Ramos (cell line): ENCODE data around the gene L3HYPDH.
"Not testable (repeated sequence)": the region's sequence is repeated elsewhere in the genome, so short reads cannot be mapped to it uniquely, and the experiment has no call there.

Experiments
- in situ Hi-C: fragments of 300-500 bp; cut with MboI; formaldehyde crosslinking; loops from one replicate; pipeline ENCODE4 v1.14.3; 2022; ENCODE audit warnings: low sequenced_read_pairs; ENCODE audit not compliant: unreplicated experiment

The L3HYPDH gene

GRCh38 chr14:59481407-59481806 lies 2.8 kb downstream of the L3HYPDH start:
- in situ Hi-C loops = loop anchor here (25.0 kb wide), 1 partner anchor 681 kb away; the partner anchor contains the start of gene DHRS7

GRCh38 chr14:59480166-59480565 lies 4.0 kb downstream of the L3HYPDH start:
- in situ Hi-C loops = loop anchor here (25.0 kb wide), 1 partner anchor 682 kb away; the partner anchor contains the start of gene DHRS7

DNA sequence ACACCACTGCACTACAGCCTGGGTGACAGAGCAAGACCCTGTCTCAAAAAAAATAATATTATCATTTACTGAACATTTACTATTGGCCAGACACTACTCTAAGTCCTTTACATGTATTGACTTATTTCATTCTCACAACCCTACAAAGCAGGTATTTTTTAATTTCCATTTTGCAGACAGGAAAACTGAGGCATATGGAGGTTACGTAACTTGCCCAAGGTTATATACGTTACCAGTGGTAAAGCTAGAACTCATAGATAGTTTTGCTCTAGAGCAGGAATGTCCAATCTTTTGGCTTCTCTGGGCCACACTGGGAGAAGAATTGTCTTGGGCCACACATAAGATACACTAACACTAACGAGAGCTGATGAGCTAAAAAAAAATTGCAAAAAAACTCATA lies 5.7 kb downstream of the L3HYPDH start:
- in situ Hi-C loops = loop anchor here (25.0 kb wide), 1 partner anchor 684 kb away; the partner anchor contains the start of gene DHRS7

DNA sequence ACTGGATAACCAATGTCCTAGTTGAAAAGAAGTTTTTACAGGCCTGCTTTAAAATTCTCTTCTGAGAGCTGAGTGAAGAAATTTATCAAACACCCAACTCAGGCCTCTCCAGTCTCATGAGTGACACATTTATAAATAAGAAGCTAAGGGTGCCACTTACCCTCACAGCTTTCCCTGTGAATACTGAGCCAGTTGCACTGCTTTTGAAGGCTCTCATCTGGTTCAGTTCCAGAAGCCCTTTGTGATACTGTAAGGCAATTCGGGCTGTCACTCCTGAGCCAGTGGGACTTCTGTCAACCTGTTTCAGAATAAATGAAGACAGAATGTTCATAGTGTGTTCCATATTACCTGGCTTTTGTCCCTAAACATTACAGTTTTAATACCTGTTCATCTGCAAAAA lies 8.5 kb downstream of the L3HYPDH start:
- in situ Hi-C loops = loop anchor here (25.0 kb wide), 1 partner anchor 687 kb away; the partner anchor contains the start of gene DHRS7

- in situ Hi-C loops = no loop called here
These were observed 10.0 kb downstream of the L3HYPDH start for GRCh38 chr14:59474172-59474571.

- in situ Hi-C loops = no loop called here
These were observed 18.7 kb downstream of the L3HYPDH start, which contains the start of gene GPR135 for GRCh38 chr14:59465316-59466135. Gene GPR135 (minus strand): TSS chr14:59465380. CDS start chr14:59465226, 154 bp downstream.

DNA sequence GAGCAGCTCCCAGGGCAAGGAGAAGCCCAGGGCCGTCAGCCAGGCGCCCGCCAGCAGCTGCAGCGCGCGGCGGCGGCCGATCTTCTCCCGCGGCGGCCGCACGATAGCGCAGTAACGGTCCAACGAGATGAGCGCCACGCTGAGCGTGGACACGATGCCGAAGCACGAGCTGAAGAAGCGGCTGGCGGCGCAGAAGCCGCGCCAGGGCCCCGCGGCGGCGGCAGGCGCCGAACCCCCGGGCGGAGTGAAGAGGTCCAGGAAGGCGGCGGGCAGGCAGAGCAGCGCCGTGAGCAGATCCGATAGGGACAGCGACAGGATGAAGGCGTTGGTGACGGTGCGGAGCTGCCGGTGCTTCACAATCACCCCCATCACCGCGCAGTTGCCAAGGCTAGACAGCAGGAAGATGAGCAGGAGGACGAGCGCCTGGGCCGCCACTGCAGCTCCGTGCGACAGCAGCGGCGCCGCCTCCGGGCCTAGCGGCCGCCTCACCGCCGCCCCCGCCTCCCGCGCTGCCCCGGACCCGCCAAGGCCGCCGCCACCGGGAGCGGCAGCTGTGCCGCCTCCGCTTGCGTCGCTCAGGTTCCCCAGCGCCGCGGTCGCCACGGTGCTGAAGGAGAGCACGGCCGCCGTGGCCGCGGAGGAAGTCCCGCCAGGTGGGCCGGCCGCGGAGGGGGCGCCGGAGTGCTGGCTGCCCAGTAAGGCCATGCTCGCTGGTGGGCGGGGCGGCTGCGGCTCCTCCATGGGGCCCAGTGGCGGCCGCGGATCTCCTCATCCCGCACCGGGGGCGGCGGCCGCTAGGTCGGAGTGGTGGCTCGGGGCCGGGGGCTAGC lies 19.5 kb downstream of the L3HYPDH start:
- in situ Hi-C loops = no loop called here

DNA sequence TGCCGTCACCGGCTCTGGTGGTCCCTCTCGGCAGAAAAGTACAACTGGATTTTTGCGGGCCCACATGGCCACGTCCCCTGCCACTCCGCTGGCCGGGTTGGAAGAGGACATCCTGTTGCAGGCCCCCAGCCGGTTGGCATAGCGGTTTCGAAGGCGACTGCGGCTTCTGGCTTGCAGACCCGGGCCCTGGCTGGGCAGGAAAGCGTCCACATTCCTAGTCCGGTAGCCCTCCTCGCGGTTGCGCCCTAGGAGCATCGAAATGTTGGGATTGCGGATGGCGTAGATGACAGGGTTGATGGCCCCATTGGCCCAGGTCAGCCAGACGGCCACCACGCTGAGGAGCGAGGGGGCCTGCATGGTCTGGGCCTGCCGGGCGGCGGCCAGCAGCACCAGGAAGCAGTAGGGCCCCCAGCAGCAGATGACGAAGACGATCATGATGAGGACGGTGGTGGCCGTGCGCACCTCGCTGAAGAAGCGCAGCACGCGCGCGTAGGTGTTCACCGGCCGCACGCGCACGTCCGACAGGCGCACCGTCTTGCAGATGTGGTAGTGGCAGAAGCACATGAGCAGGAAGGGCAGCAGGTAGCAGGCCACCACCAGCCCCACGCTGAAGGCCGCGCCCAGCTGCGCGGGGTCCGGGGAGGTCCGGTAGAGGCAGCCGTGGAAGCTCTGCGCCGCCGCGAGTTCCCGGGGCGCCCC lies 20.3 kb downstream of the L3HYPDH start:
- in situ Hi-C loops = no loop called here

DNA sequence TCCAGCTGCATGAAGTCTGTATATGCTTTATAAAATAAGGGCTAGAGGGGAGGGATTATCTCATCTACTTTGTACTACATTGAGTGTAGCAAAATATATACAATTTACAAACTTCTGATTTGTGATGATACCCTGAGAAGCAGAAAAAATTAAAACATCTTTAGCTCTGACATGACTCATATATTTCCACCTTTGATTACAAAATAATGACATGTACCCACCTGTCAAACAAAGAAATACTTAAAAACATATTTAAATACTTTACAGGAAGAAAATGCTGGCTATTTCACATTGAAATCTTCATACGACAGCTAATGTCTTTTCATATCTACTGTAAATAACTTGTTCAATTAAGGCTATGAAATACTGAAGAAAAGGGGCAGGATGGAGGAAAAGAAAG lies 22.3 kb downstream of the L3HYPDH start:
- in situ Hi-C loops = no loop called here

- in situ Hi-C loops = no loop called here
These were observed 23.8 kb downstream of the L3HYPDH start for GRCh38 chr14:59460378-59460777.

- in situ Hi-C loops = no loop called here
These were observed 25.7 kb downstream of the L3HYPDH start for GRCh38 chr14:59458486-59458885.

DNA sequence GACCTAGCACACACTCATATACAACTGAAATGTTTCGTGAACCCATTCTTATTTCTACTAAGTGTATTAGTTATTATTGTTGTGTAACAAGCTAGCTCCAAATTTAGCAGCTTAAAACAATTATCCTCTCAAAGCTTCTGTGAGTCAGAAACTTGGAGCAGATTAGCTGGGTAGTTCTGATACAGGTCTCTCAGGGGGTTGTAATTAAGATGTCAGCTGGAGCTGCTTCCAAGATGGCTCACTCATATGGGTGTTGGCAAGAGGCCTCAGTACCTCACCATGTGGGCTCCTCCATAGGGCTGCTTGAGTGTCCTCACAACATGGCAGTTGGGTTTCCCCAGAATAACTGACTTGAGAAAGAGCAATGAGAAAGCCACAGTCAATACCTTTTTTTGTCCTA lies 28.8 kb downstream of the L3HYPDH start:
- in situ Hi-C loops = no loop called here

DNA sequence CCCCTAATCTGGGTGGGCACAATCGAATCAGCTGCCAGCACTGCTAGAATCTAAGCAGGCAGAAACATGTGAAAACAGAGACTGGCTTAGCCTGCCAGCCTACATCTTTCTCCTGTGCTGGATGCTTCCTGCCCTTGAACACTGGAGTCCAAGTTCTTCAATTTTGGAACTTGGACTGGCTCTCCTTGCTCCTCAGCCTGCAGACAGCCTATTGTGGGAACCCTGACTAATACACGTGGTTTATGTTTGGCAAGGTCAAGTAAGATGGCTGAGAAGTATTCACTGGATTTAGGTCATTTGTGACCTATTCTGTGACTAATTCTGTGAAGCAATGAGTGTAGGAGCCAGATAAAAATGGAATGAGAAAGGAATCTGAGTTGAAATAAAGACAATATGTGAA lies 30.1 kb downstream of the L3HYPDH start:
- in situ Hi-C loops = no loop called here

DNA sequence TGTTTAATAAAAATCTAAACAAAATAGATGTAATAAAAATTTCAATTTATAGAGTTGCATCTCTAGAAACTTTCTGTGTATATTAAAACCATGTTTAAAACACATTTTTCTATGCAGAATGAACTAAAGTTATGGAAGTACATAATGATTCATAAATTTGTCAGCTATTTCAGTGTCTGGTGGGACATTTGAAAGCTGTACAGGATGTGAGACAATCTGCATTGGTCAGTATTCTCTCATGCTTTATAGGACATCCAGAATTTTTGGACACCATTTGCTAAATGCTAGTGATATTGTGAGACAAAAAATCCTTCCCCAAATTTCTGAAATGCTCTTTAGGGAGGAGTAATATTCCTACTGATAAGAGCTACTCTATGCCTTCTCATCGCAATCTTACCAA lies 32.4 kb downstream of the L3HYPDH start:
- in situ Hi-C loops = no loop called here

DNA sequence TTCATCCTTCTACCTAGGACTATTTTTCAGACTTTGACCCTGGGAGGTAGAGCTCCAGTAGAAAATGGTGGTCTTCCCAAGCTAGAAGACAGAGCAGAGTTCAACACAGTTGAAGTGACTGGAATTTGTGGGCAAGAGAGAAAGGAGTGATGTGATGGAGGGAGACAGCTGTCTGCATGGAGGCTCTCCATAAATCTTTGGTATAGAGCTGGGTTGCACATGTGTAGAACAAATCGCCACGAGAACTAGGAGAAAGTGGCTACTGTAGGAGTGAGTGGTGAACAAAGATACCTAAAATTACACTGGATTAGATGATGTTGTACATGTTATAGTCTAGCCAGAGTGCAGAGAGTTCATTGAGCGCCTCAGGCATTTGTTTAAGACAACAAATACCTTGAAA lies 33.5 kb downstream of the L3HYPDH start:
- in situ Hi-C loops = no loop called here

DNA sequence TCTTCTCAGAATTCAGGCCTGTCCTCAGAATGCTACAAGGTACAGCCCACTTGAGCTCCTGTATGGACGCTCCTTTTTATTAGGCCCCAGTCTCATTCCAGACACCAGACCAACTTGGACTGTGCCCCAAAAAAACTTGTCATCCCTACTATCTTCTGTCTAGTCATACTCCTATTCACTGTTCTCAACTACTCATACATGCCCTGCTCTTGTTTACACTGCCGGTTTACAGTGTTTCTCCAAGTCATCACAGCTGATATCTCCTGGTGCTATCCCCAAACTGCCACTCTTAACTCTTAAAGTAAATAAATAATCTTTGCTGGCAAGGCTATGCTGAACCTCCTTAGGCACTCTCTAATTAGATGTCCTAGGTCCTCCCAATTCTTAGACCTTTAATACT lies 35.5 kb downstream of the L3HYPDH start:
- in situ Hi-C loops = not testable (repeated sequence)

DNA sequence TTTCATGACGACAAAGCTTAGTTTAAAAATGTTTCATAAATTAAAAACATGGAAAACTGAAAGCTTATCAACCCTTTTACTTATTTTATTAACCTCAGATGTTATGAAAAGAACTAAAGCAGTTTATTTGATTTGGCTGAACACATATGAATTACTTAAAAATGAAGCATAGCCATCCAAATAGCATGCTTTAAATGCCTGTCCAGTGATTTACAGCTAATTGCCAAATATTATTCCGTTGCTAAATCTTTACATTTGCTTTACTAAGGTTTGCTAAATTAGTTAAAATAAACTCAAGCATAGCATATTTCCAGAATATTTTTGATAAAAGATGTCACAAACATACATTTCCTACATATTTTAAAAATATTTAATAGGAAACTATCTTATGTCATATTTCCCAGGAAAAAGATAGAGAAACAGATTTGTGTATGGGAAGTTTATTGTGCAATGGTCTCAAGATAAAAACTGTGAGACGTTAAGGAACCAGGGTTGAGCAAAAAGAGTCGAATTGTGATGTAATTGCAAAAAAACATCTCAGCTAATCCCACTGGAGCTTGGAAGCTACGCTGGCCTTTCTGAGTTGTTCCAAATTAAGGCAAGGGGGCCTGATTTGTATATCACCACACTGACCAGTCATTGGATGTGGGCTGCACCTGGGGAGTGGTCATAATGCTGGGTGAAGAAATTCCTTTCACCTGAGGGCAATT lies 44.8 kb downstream of the L3HYPDH start:
- in situ Hi-C loops = no loop called here

- in situ Hi-C loops = no loop called here
These were observed 46.0 kb downstream of the L3HYPDH start for GRCh38 chr14:59438195-59438647.

DNA sequence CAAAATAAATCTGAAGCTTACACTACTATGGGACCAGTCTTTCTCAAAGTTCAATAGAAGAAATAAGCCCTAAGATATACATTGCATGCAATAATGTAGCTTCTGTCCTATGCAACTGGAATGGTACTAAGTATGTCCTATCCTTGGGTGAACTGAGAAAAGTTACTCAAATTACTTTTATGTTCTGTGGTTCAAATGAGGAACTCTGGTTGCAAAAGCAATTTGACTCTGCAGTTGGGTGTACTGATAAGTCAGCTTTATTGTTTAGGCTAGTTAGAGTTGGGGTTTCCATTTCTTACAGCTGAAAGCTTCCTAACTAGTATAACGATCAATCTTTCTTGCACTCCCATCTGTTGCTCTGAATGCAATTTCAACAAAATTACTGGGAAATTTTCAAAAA lies 48.2 kb downstream of the L3HYPDH start:
- in situ Hi-C loops = no loop called here

DNA sequence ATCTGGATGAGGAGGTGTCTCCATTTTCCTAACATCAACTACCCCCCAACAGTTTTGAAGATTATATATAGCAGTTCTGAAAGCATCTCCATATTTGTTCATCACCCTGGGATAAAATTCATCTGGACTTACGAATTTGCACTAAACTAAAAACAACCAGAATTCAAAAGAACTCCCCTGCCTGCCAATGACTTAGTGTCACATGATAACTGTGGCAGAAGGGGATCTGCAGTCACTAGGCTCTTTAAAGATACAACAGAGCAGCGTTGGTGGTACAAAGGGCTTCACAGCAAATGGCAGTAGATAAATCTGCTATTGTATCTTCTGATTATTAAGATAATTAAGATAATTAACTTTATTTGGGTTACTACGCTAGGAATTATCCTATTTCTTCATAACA lies 49.1 kb downstream of the L3HYPDH start:
- in situ Hi-C loops = no loop called here
